RWPE2 (cell line): ENCODE measurements around the gene SIAH1.

Experiments used
- ATAC-seq: fragments of 200-7000 bp; cut with Tn5 transposase; 3 replicates; pipeline ENCODE4 v1.9.1; 2021; ENCODE audit warnings: low read depth
- DNase-seq: peaks from one replicate; pipeline ENCODE4 v3.0.0-alpha.2; 2020; ENCODE audit warnings: low spot score
- H3K27ac ChIP-seq: fragments of 450-650 bp; 2 replicates; pipeline ENCODE4 v1.5.1; 2017; ENCODE audit warnings: mild to moderate bottlenecking; ENCODE audit not compliant: poor library complexity, severe bottlenecking
- H3K27me3 ChIP-seq: fragments of 250-450 bp; sonication (Bioruptor Pico); 2 replicates; pipeline ENCODE4 v1.5.1; 2021; ENCODE audit warnings: mild to moderate bottlenecking, moderate library complexity; ENCODE audit not compliant: insufficient read depth, poor library complexity, severe bottlenecking
- H3K36me3 ChIP-seq: fragments of 250-450 bp; sonication (Bioruptor Pico); 2 replicates; pipeline ENCODE4 v1.5.1; 2020; ENCODE audit warnings: low read depth, mild to moderate bottlenecking, moderate library complexity
- H3K4me1 ChIP-seq: fragments of 250-450 bp; sonication (Bioruptor Pico); 2 replicates; pipeline ENCODE4 v1.5.1; 2021; ENCODE audit warnings: mild to moderate bottlenecking, moderate library complexity; ENCODE audit not compliant: insufficient read depth, poor library complexity, severe bottlenecking
- H3K4me3 ChIP-seq: fragments of 250-450 bp; sonication (Bioruptor Pico); 2 replicates; pipeline ENCODE4 v1.5.1; 2021; ENCODE audit warnings: mild to moderate bottlenecking, moderate library complexity; ENCODE audit not compliant: severe bottlenecking
- H3K9me3 ChIP-seq: fragments of 250-450 bp; sonication (Bioruptor Pico); 2 replicates; pipeline ENCODE4 v1.5.1; 2021; ENCODE audit warnings: mild to moderate bottlenecking, moderate library complexity; ENCODE audit not compliant: severe bottlenecking
- CTCF ChIP-seq: fragments of 450-650 bp; IDR thresholded peaks from one replicate; pipeline ENCODE4 v1.5.1; 2017; ENCODE audit warnings: mild to moderate bottlenecking, moderate library complexity; ENCODE audit not compliant: poor library complexity, severe bottlenecking

Gene SIAH1

DNA sequence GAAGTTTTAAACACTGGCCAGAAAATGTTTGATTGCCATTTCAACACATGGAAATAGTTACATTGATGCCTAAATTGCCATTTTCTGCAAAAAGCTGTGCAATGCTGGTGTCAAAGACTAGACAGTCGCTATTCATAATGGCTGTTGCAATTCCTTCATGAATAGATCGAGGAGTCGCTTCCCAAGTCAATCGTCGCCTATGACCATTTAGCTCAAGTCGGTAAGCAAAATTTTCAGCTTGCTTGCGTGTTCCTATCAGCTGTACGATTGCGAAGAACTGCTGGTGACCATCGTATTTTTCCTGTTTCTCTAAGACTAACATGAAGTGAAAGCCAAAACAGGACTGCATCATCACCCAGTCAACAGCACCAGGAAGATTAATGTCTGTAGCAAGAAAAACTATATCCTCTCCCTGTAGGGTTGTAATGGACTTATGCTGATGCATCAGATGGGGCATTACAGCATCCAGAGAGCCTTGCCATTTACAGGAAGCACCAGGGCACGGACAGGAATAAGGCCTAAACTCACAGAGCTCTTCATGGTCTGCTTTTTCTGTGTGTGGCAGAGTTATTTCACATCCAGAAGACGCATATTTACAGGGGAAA is 23.6 kb downstream of the SIAH1 start:
- peaks cover 11% of the 10 kb centered on the region for H3K4me1 ChIP-seq

DNA sequence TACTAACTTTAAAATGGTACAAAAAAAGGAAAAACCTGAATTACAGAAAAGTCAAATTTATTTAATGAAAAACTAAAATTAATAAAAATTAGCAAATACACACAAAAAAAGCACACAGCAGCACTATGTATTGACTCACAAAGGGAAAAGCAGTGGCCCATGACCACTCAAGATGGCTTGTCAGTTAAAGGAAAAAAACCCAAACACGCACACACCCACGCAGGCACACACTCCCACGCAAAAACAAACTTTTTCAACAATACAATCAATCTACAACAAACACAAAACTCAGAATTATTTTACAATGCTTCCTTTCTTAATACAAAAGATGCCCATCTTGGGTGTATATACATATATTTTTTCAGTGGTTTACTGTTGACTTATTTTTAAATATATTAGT is 24.2 kb downstream of the SIAH1 start:
- no peak for DNase-seq

More for the DNA sequence above, 23.6 kb downstream of the SIAH1 start:
- no peak for TF ChIP-seq CTCF
- H3K36me3 ChIP-seq = peaks cover 41% of the 10 kb centered on the region
- no peaks in the 10 kb centered on the region for H3K27me3 ChIP-seq
- DNase-seq (no peak), ATAC-seq (no peak)
- H3K4me3 ChIP-seq = no peak overlapping the region
- no peaks in the 10 kb centered on the region for H3K9me3 ChIP-seq
- H3K27ac ChIP-seq = no peak overlapping the region

DNA sequence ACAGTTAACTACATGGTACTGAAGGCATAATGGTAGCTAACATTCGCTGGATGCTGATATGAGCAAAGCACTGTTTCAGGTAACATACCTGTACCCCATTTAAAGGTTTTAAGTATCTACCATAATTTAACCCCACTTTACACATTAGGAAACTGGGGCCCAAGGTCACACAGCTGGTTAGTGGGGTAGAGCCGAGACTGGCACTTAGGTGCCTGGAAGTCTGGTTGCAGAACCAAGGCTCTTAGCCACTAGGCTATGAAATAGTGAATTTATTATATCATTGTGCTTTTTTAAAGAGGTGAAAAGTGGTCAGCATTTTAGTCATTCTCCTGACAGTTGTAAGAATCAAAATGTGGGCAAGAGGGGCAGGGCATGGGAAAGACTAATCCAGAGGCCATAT is 25.2 kb downstream of the SIAH1 start:
- Histone ChIP-seq H3K27ac (no peak overlapping the region), H3K27me3 (no peaks in the 10 kb centered on the region), H3K4me1 (peaks cover 2% of the 10 kb centered on the region), H3K9me3 (no peaks in the 10 kb centered on the region), H3K36me3 (peaks cover 53% of the 10 kb centered on the region), H3K4me3 (no peak overlapping the region)
- DNase-seq (no peak), ATAC-seq (no peak)
- no peak for TF ChIP-seq CTCF

More for the DNA sequence above, 24.2 kb downstream of the SIAH1 start:
- TF ChIP-seq CTCF = no peak
- no peaks in the 10 kb centered on the region for H3K27me3 ChIP-seq
- no peak overlapping the region for H3K4me3 ChIP-seq
- peaks cover 8% of the 10 kb centered on the region for H3K4me1 ChIP-seq
- H3K27ac ChIP-seq = no peak overlapping the region
- no peak for ATAC-seq
- H3K36me3 ChIP-seq = peaks cover 43% of the 10 kb centered on the region
- no peaks in the 10 kb centered on the region for H3K9me3 ChIP-seq

GRCh38 chr16:48358419-48358818 is 26.8 kb downstream of the SIAH1 start:
- Histone ChIP-seq H3K9me3 (no peaks in the 10 kb centered on the region), H3K36me3 (peaks cover 60% of the 10 kb centered on the region), H3K4me1 (no peaks in the 10 kb centered on the region), H3K27ac (no peak overlapping the region), H3K27me3 (no peaks in the 10 kb centered on the region), H3K4me3 (no peak overlapping the region)
- DNase-seq (no peak), ATAC-seq (no peak)
- TF ChIP-seq CTCF = no peak

DNA sequence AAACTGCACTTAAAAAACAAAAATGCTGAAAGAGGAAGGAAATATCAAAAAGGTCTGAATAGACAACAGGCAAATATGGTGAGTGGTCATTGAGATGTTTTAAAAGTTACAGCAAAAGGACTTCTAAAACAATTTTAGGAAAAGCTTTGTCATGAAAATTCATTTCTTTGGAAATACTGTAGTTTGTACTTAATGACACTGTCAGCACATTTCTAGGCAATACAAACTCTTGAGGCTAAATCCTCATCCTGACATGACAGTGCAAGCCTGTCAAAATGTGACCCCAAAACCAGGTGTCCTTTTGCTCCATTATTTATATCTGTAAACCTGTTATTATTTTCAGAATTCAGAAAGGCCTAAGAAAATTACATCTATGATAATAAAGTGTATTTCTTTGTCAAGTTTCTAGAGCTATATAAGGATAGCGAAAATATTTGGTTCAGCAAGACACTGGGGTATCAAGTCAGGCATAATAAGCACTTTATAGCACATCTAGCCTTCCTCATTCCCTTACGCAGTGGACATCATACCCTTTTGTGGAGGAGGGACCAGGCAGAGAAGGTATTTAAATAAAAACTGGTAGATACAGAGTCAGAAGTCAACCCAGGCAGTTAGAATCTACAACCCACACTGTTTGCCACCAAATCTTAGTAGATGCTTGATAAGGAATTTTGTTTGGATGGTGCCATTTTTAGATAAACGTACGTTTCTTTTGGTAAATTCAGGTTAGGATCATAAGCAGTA is 28.4 kb downstream of the SIAH1 start:
- H3K36me3 ChIP-seq = peaks cover 69% of the 10 kb centered on the region
- H3K4me3 ChIP-seq = no peak overlapping the region
- DNase-seq (no peak), ATAC-seq (no peak)
- no peak for TF ChIP-seq CTCF
- H3K27ac ChIP-seq = no peak overlapping the region
- no peaks in the 10 kb centered on the region for H3K27me3 ChIP-seq
- no peaks in the 10 kb centered on the region for H3K9me3 ChIP-seq
- H3K4me1 ChIP-seq = peaks cover 4% of the 10 kb centered on the region
